ENCODE measurements around the gene CCDC102A. TPM values are rescaled to one million over a fixed set of nuclear protein-coding genes. Genes with fewer than 3 reads are reported as not detected.
"Not testable (repeated sequence)": the region's sequence is repeated elsewhere in the genome, so short reads cannot be mapped to it uniquely, and the experiment has no call there.

The CCDC102A gene
- total RNA-seq, 1 donor, result 30.4 TPM

GRCh38 chr16:57566436-57566835 lies 30.1 kb upstream of the CCDC102A start:
- DNase-seq (ENCODE audit: low read depth in 2 of 3, low spot score in 2 of 3), result no peak

- DNase-seq (ENCODE audit: low read depth in 2 of 3, low spot score in 2 of 3), result no peak
Measured at GRCh38 chr16:57565461-57565860, 29.1 kb upstream of the CCDC102A start.

- no peak for DNase-seq (ENCODE audit: low read depth in 2 of 3, low spot score in 2 of 3)
Measured at GRCh38 chr16:57564571-57565270, 28.4 kb upstream of the CCDC102A start.

GRCh38 chr16:57563761-57564160 lies 27.4 kb upstream of the CCDC102A start:
- no peak for DNase-seq (ENCODE audit: low read depth in 2 of 3, low spot score in 2 of 3)

- no peak for DNase-seq (ENCODE audit: low read depth in 2 of 3, low spot score in 2 of 3)
Measured at GRCh38 chr16:57563487-57563750, 27.0 kb upstream of the CCDC102A start.

GRCh38 chr16:57562669-57563486 lies 26.5 kb upstream of the CCDC102A start:
- DNase-seq (ENCODE audit: low read depth in 2 of 3, low spot score in 2 of 3), result no peak

GRCh38 chr16:57562066-57562465 lies 25.7 kb upstream of the CCDC102A start:
- DNase-seq (ENCODE audit: low read depth in 2 of 3, low spot score in 2 of 3), result no peak

- DNase-seq (ENCODE audit: low read depth in 2 of 3, low spot score in 2 of 3), result no peak
Measured at GRCh38 chr16:57559072-57559790, 22.9 kb upstream of the CCDC102A start.

- no peak for DNase-seq (ENCODE audit: low read depth in 2 of 3, low spot score in 2 of 3)
Measured at GRCh38 chr16:57556941-57557541, 20.7 kb upstream of the CCDC102A start.

- DNase-seq (ENCODE audit: low read depth in 2 of 3, low spot score in 2 of 3), result no peak
Measured at GRCh38 chr16:57555831-57556230, 19.5 kb upstream of the CCDC102A start.

- no peak for DNase-seq (ENCODE audit: low read depth in 2 of 3, low spot score in 2 of 3)
Measured at GRCh38 chr16:57551057-57551456, 14.7 kb upstream of the CCDC102A start.

GRCh38 chr16:57549730-57550129 lies 13.4 kb upstream of the CCDC102A start:
- no peak for DNase-seq (ENCODE audit: low read depth in 2 of 3, low spot score in 2 of 3)

GRCh38 chr16:57548408-57548807 lies 12.0 kb upstream of the CCDC102A start:
- DNase-seq (ENCODE audit: low read depth in 2 of 3, low spot score in 2 of 3), result no peak

GRCh38 chr16:57547524-57547923 lies 11.2 kb upstream of the CCDC102A start:
- not testable (repeated sequence) for DNase-seq (ENCODE audit: low read depth in 2 of 3, low spot score in 2 of 3)

- peak in 2 of 3 donors; percentile 90 to 95 for DNase-seq (ENCODE audit: low read depth in 2 of 3, low spot score in 2 of 3)
Measured at GRCh38 chr16:57544124-57544653, 7.8 kb upstream of the CCDC102A start.

- DNase-seq (ENCODE audit: low read depth in 2 of 3, low spot score in 2 of 3), result no peak
Measured at GRCh38 chr16:57541754-57542435, 5.5 kb upstream of the CCDC102A start.

- no peak for DNase-seq (ENCODE audit: low read depth in 2 of 3, low spot score in 2 of 3)
Measured at GRCh38 chr16:57540906-57541753, 4.8 kb upstream of the CCDC102A start.

- DNase-seq (ENCODE audit: low read depth in 2 of 3, low spot score in 2 of 3), result no peak
Measured at GRCh38 chr16:57540387-57540786, 4.0 kb upstream of the CCDC102A start.

- DNase-seq (ENCODE audit: low read depth in 2 of 3, low spot score in 2 of 3), result no peak
Measured at GRCh38 chr16:57539072-57539796, 2.9 kb upstream of the CCDC102A start.

Data from hematopoietic multipotent progenitor cell (in vitro differentiated cells).